HG03103 (cell line): Measurements from ENCODE around the gene MFSD2A.
"Not testable (repeated sequence)": the region's sequence is repeated elsewhere in the genome, so short reads cannot be mapped to it uniquely, and the experiment has no call there.

Experiments
- ATAC-seq: cut with Tn5 transposase; IDR thresholded peaks from one replicate; pipeline ENCODE4 v1.9.1; 2021; ENCODE audit warnings: low read depth; ENCODE audit not compliant: unreplicated experiment

The MFSD2A gene

GRCh38 chr1:39954870-39955546, at the start of gene MFSD2A:
TSS of gene MFSD2A (plus strand) at chr1:39955145. CDS start at chr1:39955293, 148 bp downstream.
- peak; percentile 74 for ATAC-seq

DNA sequence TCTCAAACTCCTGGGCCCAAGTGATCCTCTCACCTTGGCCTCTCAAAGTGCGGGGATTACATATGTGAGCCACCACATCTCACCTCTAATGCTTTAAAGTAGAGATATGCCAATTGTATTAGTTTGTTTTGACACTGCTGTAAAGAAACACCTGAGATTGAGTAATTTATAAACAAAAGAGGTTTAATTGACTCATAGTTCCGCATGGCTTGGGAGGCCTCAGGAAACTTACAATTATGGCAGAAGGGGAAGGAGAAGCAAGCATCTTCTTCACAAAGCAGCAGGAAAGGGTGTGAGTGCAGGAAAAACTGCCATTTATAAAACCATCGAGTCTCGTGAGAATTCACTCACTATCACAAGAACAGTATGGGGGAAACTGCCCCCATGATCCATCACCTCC, 49.8 kb upstream of the MFSD2A start:
- ATAC-seq: no peak

DNA sequence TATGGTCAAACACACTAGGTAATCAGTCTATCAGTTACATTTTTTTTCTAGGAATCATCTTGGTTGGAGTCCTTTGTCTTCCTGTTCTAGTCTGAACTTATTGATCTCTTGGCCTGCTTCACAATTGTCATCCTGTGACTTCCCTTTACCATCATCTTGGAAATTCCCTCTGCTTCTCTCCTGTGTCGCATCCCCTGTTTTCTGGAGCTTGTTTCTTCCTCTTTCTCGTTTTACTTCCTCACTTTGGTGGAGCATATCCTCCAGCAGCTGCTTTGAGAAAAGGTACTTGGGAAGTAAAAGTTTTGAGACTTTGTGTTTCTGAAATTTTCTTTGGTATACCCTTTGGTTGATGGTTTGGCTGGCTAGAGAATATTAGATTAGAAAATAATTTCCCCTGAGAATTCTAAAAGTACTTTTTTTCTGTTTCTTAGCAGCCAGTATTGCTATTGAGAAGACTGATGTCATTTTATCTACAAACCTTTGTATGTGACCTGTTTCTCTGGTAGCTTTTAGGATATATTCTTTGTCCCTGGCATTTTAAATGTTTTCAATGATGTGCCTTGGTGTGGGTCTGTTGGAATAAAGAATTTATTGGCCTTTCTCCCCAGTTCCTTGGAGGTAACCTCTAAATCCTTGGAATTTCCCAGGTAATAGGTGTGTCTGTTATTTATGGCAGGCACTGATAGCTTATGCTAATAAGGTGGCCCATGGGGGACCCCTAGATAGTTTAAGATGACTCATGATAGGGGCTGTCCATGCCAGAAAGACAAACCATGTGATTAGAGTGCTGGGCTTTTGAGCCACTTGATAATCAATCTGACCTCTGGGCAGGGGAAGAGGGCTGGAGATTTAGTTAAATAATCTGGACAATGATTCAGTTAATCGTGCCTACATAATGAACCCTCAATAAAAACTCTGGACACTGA, 47.2 kb upstream of the MFSD2A start:
- no peak for ATAC-seq

GRCh38 chr1:39908534-39908933, 46.4 kb upstream of the MFSD2A start:
- no peak for ATAC-seq

- no peak for ATAC-seq
These were observed 44.7 kb upstream of the MFSD2A start for GRCh38 chr1:39910263-39910662.

DNA sequence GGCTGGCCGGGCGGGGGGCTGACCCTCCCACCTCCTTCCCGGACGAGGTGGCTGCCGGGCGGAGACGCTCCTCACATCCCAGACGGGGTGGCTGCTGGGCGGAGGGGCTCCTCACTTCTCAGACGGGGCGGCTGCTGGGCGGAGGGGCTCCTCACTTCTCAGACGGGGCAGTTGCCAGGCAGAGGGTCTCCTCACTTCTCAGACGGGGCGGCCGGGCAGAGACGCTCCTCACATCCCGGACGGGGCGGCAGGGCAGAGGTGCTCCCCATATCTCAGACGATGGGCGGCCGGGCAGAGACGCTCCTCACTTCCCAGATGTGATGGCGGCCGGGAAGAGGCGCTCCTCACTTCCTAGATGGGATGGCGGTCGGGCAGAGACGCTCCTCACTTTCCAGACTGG, 41.8 kb upstream of the MFSD2A start:
- ATAC-seq: not testable (repeated sequence)

GRCh38 chr1:39915499-39916129, 39.3 kb upstream of the MFSD2A start:
- ATAC-seq: no peak

- ATAC-seq: no peak
These were observed 37.1 kb upstream of the MFSD2A start for GRCh38 chr1:39917825-39918224.

- no peak for ATAC-seq
These were observed 35.4 kb upstream of the MFSD2A start for GRCh38 chr1:39919545-39919944.

- ATAC-seq: no peak
These were observed 32.7 kb upstream of the MFSD2A start for GRCh38 chr1:39922251-39922688.

DNA sequence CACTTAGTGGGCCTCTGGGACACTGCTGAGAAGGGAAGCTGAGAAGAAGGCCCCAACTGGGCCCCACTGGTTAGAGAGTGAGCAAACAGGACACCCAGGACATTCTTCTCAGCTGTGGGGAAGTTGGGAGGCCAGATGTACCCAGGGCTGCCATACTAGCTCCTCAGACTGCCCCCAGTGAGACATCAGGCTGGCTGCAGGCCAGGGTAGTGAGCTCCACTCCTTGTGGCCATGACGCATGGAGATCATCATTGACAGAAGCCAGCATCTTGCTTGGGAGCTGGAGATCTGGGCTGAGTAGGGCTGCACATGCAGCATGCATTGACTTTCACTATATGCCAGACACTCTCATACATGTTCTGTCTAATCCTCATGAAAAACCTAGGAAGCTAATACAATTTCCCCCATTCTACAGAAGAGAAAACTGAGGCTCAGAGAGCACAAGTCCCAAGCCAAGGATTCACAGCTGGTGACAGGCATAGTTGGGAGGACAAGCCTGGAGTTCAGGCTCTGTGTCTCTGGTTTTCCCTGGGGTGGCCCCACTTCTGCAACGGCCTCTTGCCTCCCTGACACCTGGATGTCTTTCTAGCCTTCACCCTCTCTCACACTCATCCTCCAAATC, 29.1 kb upstream of the MFSD2A start:
- ATAC-seq: no peak

DNA sequence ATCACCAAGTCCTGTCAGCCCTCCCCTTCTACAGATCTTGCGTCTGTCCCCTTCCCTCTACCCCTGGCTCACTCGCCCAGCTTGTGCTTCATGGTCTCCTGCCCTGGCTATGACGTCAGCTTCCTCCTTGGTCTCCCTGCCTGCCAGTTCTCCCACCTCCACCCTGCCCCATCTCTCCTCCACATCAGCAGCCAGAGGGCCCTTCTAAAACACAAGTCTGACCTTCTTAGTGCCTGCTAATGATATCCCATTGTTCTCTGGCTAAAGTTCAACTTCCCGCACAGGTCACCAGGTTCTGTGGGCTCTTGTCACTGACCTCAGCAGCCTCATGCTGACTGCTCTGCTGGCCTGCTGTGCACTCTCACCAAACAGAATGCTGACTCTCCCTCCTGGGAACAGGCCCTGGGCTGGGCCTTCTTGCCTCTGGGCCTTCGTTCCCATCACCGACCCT, 28.6 kb upstream of the MFSD2A start:
- no peak for ATAC-seq

- ATAC-seq: no peak
These were observed 28.1 kb upstream of the MFSD2A start for GRCh38 chr1:39926820-39927219.

- ATAC-seq: no peak
These were observed 27.4 kb upstream of the MFSD2A start for GRCh38 chr1:39927538-39927937.

DNA sequence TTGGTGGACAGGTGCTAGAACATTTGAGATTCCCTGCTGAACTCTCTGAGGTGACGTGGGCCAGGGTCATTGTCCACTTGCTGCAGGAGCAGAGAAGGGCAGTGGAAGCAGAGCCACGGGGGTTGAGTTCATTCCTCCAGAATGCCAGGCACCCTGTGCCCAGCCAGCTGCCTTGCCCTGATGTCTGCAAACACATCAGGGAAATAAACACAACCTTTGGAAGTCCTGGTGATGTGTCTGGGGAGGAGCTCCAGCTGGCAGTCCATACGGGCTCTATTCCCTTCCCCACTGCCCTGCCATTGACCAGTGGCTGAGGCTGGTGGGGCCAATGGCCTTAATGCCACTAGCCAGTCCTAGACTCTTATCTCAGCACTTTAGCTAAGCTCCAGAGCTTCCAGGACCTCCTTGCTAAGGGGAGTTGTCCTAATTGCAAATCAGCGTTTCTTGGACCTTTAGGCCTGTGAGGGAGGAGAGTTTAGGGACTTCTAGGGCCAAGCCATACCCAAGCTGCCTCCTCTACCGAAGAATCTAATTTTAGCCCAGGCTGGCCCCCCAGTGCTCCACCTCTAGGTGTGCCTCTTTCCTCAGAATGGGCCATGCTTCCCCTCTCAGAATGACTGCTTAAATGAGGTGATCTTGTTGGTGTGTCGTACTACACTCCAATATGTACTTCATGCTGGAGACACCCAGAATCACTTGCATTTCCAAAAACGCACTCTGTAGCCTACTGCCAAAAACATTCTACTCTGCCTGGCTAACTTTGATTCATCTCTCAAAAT, 25.9 kb upstream of the MFSD2A start:
- no peak for ATAC-seq

DNA sequence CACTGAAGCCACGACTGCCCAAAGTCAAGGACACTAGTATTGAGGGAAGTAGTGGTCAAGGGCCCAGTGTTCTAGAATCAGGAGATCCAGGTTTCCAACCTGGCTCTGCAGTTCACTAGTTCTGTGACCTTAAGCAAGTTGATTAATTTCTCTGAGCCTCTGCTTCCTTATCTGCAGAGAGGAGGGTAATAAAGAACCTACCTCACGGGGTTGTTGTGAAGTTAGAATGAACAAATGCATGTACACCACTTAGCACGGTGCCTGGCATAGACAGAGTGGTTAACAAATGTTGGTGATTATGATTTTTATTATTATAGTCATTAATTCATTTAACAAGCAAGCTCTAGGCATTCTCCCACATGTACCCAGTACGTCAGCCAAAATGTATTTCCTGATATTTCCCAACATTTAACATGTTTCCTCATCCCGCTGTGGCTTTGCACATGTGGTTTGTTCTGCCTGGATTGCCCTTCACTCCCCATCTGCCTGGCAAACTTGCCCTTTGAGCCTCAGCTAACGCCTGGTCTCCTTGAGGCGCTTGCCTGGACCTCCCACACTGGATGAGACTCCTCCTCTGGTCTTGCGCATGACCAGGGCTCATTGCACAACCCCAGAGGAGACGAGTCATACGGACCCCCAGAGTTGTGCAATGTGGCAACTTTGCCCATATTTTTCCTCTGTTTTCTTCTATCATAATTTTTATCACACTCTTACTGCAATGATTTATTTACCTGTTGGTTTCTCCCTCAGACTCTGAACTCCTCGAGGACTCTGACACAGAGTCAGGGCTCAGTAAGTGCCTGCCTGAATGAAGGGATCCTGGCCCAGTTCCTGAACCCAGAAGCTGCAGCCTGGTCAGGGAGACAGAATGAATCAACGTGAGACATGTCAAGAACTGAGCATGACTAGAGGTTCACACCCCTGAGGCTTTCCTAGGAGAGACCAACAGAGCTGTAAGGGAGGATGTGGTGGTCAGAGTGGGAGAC, 20.7 kb upstream of the MFSD2A start:
- ATAC-seq: no peak

- ATAC-seq: no peak
These were observed 18.0 kb upstream of the MFSD2A start for GRCh38 chr1:39936724-39937491.

DNA sequence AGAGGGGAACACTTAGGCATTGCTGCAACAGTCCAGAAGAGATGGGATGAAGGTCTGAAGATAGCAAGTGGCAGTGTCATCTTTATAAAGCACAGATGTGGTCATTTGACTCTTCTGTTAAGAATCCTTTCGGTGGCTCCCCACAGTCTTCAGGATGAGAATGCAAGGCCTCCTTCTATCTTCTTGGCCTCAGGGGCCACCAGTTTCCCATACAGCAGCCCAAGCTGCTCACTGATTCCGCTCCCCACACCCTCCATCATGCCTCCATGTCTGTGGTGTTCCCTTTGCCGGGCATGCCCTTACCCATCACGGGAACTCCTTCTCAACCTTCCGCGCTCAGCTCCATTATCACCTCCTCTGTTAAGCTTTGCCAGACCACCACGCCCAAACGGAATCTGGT, 16.1 kb upstream of the MFSD2A start:
- ATAC-seq: no peak
